ENCODE measurements around the gene SLC6A3.

DNA sequence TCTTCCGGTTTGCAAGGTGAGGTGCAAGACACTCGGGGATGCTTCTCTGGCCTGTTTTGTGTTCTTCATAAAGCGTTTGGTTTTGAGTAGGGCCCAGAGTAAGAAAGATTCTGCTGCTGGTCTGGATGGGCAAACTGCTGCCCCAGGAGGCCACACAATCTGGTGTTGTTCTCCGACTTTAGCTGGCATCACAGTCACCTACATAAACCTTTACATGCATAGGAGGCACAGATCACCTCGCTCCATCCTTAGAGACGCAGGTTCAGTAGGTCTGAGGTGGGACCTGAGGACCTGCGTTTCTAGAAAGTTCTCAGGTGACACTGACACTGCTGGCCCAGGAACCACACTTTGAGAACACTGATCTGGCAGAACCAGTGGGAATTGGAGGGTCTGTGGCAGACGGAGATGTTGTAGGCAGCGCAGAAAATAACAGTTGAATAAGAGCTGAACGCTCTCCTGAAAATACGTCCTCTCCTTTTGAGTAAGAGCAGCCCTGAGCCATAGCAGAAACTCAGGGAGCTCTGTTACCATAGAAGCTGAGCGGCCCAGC is 3.9 kb upstream of the SLC6A3 start:
- TF ChIP-seq, protein P1, sequence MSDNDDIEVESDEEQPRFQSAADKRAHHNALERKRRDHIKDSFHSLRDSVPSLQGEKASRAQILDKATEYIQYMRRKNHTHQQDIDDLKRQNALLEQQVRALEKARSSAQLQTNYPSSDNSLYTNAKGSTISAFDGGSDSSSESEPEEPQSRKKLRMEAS (IDR thresholded peaks at IDR 0.05; ENCODE audit: low read depth, low read length): no peak
- TF ChIP-seq, protein P2, sequence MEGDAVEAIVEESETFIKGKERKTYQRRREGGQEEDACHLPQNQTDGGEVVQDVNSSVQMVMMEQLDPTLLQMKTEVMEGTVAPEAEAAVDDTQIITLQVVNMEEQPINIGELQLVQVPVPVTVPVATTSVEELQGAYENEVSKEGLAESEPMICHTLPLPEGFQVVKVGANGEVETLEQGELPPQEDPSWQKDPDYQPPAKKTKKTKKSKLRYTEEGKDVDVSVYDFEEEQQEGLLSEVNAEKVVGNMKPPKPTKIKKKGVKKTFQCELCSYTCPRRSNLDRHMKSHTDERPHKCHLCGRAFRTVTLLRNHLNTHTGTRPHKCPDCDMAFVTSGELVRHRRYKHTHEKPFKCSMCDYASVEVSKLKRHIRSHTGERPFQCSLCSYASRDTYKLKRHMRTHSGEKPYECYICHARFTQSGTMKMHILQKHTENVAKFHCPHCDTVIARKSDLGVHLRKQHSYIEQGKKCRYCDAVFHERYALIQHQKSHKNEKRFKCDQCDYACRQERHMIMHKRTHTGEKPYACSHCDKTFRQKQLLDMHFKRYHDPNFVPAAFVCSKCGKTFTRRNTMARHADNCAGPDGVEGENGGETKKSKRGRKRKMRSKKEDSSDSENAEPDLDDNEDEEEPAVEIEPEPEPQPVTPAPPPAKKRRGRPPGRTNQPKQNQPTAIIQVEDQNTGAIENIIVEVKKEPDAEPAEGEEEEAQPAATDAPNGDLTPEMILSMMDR (IDR thresholded peaks at IDR 0.05; ENCODE audit: low read depth, low read length): no peak
- TF ChIP-seq MYC (IDR thresholded peaks at IDR 0.05; ENCODE audit: low read depth, low read length): no peak
- TF ChIP-seq POLR2A (IDR thresholded peaks at IDR 0.05; ENCODE audit: extremely low read depth, insufficient read length): no peak
